ENCODE results near the gene USP17L17.
"Not testable (repeated sequence)": the region's sequence is repeated elsewhere in the genome, so short reads cannot be mapped to it uniquely, and the experiment has no call there.

USP17L17 gene, protein sequence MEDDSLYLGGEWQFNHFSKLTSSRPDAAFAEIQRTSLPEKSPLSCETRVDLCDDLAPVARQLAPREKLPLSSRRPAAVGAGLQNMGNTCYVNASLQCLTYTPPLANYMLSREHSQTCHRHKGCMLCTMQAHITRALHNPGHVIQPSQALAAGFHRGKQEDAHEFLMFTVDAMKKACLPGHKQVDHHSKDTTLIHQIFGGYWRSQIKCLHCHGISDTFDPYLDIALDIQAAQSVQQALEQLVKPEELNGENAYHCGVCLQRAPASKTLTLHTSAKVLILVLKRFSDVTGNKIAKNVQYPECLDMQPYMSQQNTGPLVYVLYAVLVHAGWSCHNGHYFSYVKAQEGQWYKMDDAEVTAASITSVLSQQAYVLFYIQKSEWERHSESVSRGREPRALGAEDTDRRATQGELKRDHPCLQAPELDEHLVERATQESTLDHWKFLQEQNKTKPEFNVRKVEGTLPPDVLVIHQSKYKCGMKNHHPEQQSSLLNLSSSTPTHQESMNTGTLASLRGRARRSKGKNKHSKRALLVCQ

DNA sequence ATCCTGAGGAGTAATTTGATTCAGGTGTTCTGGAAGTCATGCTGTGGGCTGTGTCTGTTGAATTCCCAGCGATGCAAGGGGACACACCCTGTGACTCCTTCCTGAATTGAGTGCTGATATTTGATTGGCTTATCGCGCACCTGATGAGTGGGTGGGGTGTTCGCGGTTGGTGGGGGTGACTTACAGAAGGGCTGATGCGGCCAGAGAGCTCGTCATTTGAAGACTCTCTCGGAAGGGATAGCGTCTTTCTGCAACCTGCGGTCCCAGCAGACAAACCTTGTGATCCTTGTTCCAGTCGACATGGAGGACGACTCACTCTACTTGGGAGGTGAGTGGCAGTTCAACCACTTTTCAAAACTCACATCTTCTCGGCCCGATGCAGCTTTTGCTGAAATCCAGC is at the start of gene USP17L17:
TSS of gene USP17L17 (plus strand) at position 301 of the 400 bp plus-strand sequence. CDS start at position 301, 0 bp downstream.
- not testable (repeated sequence) for DNase-seq (ENCODE audit: low read depth)

DNA sequence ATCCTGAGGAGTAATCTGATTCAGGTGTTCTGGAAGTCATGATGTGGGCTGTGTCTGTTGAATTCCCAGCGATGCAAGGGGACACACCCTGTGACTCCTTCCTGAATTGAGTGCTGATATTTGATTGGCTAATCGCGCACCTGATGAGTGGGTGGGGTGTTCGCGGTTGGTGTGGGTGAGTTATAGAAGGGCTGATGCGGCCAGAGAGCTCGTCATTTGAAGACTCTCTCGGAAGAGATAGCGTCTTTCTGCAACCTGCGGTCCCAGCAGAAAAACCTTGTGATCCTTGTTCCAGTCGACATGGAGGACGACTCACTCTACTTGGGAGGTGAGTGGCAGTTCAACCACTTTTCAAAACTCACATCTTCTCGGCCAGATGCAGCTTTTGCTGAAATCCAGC is 33.3 kb upstream of the USP17L17 start, which contains the start of gene USP17L10:
TSS of gene USP17L10 (plus strand) at position 301 of the 400 bp plus-strand sequence. CDS start at position 301, 0 bp downstream.
- not testable (repeated sequence) for DNase-seq (ENCODE audit: low read depth)

DNA sequence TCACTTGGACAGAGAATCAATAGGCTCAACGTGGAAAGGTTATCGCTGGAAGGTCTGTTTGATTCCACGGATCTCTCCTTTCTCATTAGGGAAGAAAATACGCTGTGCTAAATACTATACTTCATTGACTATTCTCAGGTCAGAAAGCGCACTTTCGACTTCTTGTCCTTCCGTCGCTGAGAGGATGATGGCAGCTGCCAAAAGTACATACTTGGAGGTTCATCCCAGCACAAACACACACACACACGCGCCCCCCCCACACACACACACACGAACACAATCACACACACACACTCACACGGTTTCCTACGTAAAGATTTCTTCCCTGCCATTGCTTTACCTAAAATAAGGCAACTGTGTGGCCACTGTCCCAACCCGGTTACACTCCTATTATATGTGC is 29.0 kb upstream of the USP17L17 start:
- not testable (repeated sequence) for DNase-seq (ENCODE audit: low read depth)

DNA sequence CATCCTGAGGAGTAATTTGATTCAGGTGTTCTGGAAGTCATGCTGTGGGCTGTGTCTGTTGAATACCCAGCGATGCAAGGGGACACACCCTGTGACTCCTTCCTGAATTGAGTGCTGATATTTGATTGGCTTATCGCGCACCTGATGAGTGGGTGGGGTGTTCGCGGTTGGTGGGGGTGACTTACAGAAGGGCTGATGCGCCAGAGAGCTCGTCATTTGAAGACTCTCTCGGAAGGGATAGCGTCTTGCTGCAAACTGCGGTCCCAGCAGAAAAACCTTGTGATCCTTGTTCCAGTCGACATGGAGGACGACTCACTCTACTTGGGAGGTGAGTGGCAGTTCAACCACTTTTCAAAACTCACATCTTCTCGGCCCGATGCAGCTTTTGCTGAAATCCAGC is 28.6 kb upstream of the USP17L17 start, which contains the start of gene USP17L11:
TSS of gene USP17L11 (plus strand) at position 301 of the 400 bp plus-strand sequence. CDS start at position 301, 0 bp downstream.
- DNase-seq (ENCODE audit: low read depth) = not testable (repeated sequence)

DNA sequence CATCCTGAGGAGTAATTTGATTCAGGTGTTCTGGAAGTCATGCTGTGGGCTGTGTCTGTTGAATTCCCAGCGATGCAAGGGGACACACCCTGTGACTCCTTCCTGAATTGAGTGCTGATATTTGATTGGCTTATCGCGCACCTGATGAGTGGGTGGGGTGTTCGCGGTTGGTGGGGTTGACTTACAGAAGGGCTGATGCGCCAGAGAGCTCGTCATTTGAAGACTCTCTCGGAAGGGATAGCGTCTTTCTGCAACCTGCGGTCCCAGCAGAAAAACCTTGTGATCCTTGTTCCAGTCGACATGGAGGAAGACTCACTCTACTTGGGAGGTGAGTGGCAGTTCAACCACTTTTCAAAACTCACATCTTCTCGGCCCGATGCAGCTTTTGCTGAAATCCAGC is 23.8 kb upstream of the USP17L17 start, which contains the start of gene USP17L12:
TSS of gene USP17L12 (plus strand) at position 301 of the 400 bp plus-strand sequence. CDS start at position 301, 0 bp downstream.
- not testable (repeated sequence) for DNase-seq (ENCODE audit: low read depth)

DNA sequence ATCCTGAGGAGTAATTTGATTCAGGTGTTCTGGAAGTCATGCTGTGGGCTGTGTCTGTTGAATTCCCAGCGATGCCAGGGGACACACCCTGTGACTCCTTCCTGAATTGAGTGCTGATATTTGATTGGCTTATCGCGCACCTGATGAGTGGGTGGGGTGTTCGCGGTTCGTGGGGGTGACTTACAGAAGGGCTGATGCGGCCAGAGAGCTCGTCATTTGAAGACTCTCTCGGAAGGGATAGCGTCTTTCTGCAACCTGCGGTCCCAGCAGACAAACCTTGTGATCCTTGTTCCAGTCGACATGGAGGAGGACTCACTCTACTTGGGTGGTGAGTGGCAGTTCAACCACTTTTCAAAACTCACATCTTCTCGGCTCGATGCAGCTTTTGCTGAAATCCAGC is 19.1 kb upstream of the USP17L17 start, which contains the start of gene USP17L13:
TSS of gene USP17L13 (plus strand) at position 301 of the 400 bp plus-strand sequence. CDS start at position 301, 0 bp downstream.
- not testable (repeated sequence) for DNase-seq (ENCODE audit: low read depth)

DNA sequence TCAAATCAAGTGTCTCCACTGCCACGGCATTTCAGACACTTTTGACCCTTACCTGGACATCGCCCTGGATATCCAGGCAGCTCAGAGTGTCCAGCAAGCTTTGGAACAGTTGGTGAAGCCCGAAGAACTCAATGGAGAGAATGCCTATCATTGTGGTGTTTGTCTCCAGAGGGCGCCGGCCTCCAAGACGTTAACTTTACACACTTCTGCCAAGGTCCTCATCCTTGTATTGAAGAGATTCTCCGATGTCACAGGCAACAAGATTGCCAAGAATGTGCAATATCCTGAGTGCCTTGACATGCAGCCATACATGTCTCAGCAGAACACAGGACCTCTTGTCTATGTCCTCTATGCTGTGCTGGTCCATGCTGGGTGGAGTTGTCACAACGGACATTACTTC is 13.4 kb upstream of the USP17L17 start:
- DNase-seq (ENCODE audit: low read depth) = not testable (repeated sequence)

DNA sequence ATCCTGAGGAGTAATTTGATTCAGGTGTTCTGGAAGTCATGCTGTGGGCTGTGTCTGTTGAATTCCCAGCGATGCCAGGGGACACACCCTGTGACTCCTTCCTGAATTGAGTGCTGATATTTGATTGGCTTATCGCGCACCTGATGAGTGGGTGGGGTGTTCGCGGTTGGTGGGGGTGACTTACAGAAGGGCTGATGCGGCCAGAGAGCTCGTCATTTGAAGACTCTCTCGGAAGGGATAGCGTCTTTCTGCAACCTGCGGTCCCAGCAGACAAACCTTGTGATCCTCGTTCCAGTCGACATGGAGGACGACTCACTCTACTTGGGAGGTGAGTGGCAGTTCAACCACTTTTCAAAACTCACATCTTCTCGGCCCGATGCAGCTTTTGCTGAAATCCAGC is 9.6 kb upstream of the USP17L17 start, which contains the start of gene USP17L15:
TSS of gene USP17L15 (plus strand) at position 301 of the 400 bp plus-strand sequence. CDS start at position 301, 0 bp downstream.
- not testable (repeated sequence) for DNase-seq (ENCODE audit: low read depth)

DNA sequence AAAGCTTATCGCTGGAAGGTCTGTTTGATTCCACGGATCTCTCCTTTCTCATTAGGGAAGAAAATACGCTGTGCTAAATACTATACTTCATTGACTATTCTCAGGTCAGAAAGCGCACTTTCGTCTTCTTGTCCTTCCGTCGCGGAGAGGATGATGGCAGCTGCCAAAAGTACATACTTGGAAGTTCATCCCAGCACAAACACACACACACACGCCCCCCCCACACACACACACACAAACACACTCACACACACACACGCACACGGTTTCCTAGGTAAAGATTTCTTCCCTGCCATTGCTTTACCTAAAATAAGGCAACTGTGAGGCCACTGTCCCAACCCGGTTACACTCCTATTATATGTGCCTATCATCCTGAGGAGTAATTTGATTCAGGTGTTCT is 5.2 kb upstream of the USP17L17 start:
- DNase-seq (ENCODE audit: low read depth) = not testable (repeated sequence)

DNA sequence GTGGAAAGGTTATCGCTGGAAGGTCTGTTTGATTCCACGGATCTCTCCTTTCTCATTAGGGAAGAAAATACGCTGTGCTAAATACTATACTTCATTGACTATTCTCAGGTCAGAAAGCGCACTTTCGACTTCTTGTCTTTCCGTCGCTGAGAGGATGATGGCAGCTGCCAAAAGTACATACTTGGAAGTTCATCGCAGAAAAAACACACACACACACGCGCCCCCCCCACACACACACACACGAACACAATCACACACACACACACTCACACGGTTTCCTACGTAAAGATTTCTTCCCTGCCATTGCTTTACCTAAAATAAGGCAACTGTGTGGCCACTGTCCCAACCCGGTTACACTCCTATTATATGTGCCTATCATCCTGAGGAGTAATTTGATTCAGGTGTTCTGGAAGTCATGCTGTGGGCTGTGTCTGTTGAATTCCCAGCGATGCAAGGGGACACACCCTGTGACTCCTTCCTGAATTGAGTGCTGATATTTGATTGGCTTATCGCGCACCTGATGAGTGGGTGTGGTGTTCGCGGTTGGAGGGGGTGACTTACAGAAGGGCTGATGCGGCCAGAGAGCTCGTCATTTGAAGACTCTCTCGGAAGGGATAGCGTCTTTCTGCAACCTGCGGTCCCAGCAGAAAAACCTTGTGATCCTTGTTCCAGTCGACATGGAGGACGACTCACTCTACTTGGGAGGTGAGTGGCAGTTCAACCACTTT is 4.4 kb downstream of the USP17L17 start, which contains the start of gene USP17L18:
TSS of gene USP17L18 (plus strand) at position 678 of the 728 bp plus-strand sequence. CDS start at position 678, 0 bp downstream.
- DNase-seq (ENCODE audit: low read depth) = not testable (repeated sequence)

DNA sequence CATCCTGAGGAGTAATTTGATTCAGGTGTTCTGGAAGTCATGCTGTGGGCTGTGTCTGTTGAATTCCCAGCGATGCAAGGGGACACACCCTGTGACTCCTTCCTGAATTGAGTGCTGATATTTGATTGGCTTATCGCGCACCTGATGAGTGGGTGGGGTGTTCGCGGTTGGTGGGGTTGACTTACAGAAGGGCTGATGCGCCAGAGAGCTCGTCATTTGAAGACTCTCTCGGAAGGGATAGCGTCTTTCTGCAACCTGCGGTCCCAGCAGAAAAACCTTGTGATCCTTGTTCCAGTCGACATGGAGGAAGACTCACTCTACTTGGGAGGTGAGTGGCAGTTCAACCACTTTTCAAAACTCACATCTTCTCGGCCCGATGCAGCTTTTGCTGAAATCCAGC is 9.4 kb downstream of the USP17L17 start, which contains the start of gene USP17L19:
TSS of gene USP17L19 (plus strand) at position 301 of the 400 bp plus-strand sequence. CDS start at position 301, 0 bp downstream.
- not testable (repeated sequence) for DNase-seq (ENCODE audit: low read depth)

DNA sequence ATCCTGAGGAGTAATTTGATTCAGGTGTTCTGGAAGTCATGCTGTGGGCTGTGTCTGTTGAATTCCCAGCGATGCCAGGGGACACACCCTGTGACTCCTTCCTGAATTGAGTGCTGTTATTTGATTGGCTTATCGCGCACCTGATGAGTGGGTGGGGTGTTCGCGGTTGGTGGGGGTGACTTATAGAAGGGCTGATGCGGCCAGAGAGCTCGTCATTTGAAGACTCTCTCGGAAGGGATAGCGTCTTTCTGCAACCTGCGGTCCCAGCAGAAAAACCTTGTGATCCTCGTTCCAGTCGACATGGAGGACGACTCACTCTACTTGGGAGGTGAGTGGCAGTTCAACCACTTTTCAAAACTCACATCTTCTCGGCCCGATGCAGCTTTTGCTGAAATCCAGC is 14.1 kb downstream of the USP17L17 start, which contains the start of gene USP17L20:
TSS of gene USP17L20 (plus strand) at position 301 of the 400 bp plus-strand sequence. CDS start at position 301, 0 bp downstream.
- not testable (repeated sequence) for DNase-seq (ENCODE audit: low read depth)

DNA sequence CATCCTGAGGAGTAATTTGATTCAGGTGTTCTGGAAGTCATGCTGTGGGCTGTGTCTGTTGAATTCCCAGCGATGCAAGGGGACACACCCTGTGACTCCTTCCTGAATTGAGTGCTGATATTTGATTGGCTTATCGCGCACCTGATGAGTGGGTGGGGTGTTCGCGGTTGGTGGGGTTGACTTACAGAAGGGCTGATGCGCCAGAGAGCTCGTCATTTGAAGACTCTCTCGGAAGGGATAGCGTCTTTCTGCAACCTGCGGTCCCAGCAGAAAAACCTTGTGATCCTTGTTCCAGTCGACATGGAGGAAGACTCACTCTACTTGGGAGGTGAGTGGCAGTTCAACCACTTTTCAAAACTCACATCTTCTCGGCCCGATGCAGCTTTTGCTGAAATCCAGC is 18.9 kb downstream of the USP17L17 start, which contains the start of gene USP17L21:
TSS of gene USP17L21 (plus strand) at position 301 of the 400 bp plus-strand sequence. CDS start at position 301, 0 bp downstream.
- not testable (repeated sequence) for DNase-seq (ENCODE audit: low read depth)

DNA sequence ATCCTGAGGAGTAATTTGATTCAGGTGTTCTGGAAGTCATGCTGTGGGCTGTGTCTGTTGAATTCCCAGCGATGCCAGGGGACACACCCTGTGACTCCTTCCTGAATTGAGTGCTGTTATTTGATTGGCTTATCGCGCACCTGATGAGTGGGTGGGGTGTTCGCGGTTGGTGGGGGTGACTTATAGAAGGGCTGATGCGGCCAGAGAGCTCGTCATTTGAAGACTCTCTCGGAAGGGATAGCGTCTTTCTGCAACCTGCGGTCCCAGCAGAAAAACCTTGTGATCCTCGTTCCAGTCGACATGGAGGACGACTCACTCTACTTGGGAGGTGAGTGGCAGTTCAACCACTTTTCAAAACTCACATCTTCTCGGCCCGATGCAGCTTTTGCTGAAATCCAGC is 23.6 kb downstream of the USP17L17 start, which contains the start of gene USP17L22:
TSS of gene USP17L22 (plus strand) at position 301 of the 400 bp plus-strand sequence. CDS start at position 301, 0 bp downstream.
- not testable (repeated sequence) for DNase-seq (ENCODE audit: low read depth)

DNA sequence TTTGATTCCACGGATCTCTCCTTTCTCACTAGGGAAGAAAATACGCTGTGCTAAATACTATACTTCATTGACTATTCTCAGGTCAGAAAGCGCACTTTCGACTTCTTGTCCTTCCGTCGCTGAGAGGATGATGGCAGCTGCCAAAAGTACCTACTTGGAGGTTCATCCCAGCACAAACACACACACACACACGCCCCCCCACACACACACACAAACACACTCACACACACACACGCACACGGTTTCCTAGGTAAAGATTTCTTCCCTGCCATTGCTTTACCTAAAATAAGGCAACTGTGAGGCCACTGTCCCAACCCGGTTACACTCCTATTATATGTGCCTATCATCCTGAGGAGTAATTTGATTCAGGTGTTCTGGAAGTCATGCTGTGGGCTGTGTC is 28.0 kb downstream of the USP17L17 start:
- not testable (repeated sequence) for DNase-seq (ENCODE audit: low read depth)
